IMR-90 (cell line): ENCODE data around the gene RAPGEF2. TPM values are rescaled to one million over a fixed set of nuclear protein-coding genes. Genes with fewer than 3 reads are reported as not detected.

Source experiments
- ATAC-seq: fragments of 200-7000 bp; cut with Tn5 transposase; 2 replicates; pipeline ENCODE4 v1.9.1; 2020; ENCODE audit warnings: low read depth, mild to moderate bottlenecking, moderate library complexity
- BruUV-seq: library from RNA; stranded (reverse); fragments of 400-500 nt; replicated peaks from 2 replicates; lab custom pipeline; 2021; lab: Mats Ljungman, UMichigan
- CTCF ChIA-PET: fragments of 300-600 bp; formaldehyde crosslinking; extraction: SDS; loops from one replicate; lab custom pipeline; 2021; ENCODE audit warnings: antibody characterized with exemption; lab: Yijun Ruan, JAX
- POLR2A ChIA-PET: fragments of 300-600 bp; sonication (Branson Sonifier 250); formaldehyde crosslinking; loops from one replicate; lab custom pipeline; 2022; ENCODE audit warnings: antibody characterized with exemption; ENCODE audit not compliant: unreplicated experiment; lab: Charles Lee
- DNase-seq: peaks from one replicate; pipeline ENCODE4 v3.0.0; 2013
- H2AFZ ChIP-seq: replicated peaks from 2 replicates; pipeline ENCODE3; 2013; ENCODE audit warnings: low read length, mild to moderate bottlenecking; ENCODE audit not compliant: poor library complexity
- H2AK5ac ChIP-seq: 2 replicates; pipeline ENCODE4 v1.6.1; 2013; ENCODE audit warnings: low read depth, low read length, inconsistent platforms
- H2AK9ac ChIP-seq: replicated peaks from 2 replicates; pipeline ENCODE3; 2013; ENCODE audit warnings: mild to moderate bottlenecking, low read depth, low read length, moderate library complexity; ENCODE audit not compliant: poor library complexity
- H2BK120ac ChIP-seq: 2 replicates; pipeline ENCODE4 v1.6.1; 2013; ENCODE audit warnings: low read depth, low read length, inconsistent platforms
- H2BK15ac ChIP-seq: 3 replicates; pipeline ENCODE4 v1.6.1; 2013; ENCODE audit warnings: low read depth, low read length, inconsistent platforms
- H2BK20ac ChIP-seq: 2 replicates; pipeline ENCODE4 v1.6.1; 2013; ENCODE audit warnings: low read depth, mild to moderate bottlenecking, inconsistent platforms, low read length, moderate library complexity
- H2BK5ac ChIP-seq: 2 replicates; pipeline ENCODE4 v1.6.1; 2013; ENCODE audit warnings: mild to moderate bottlenecking, low read depth, low read length, inconsistent platforms; ENCODE audit not compliant: poor library complexity, severe bottlenecking
- H3K14ac ChIP-seq: replicated peaks from 2 replicates; pipeline ENCODE4 v1.6.1; 2013; ENCODE audit warnings: low read depth, low read length, inconsistent platforms
- H3K18ac ChIP-seq: 2 replicates; pipeline ENCODE4 v1.6.1; 2013; ENCODE audit warnings: low read depth, low read length, control low read depth
- H3K23ac ChIP-seq: 2 replicates; pipeline ENCODE4 v1.6.1; 2013; ENCODE audit warnings: low read depth, low read length, inconsistent platforms
- H3K27ac ChIP-seq: 2 replicates; pipeline ENCODE4 v1.5.1; 2013; ENCODE audit warnings: mild to moderate bottlenecking, control low read depth, low read length; ENCODE audit not compliant: insufficient read depth
- H3K27me3 ChIP-seq: 2 replicates; pipeline ENCODE4 v1.6.1; 2013; ENCODE audit warnings: low read length; ENCODE audit not compliant: control insufficient read depth, insufficient read depth
- H3K36me3 ChIP-seq: 2 replicates; pipeline ENCODE4 v1.6.1; 2013; ENCODE audit warnings: low read length, mixed read lengths; ENCODE audit not compliant: control insufficient read depth, insufficient read depth
- H3K4ac ChIP-seq: 2 replicates; pipeline ENCODE4 v1.6.1; 2013; ENCODE audit warnings: low read depth, low read length, inconsistent platforms
- H3K4me1 ChIP-seq: 2 replicates; pipeline ENCODE4 v1.6.1; 2013; ENCODE audit warnings: low read length, mixed read lengths; ENCODE audit not compliant: control insufficient read depth, insufficient read depth
- H3K4me2 ChIP-seq: 2 replicates; pipeline ENCODE4 v1.6.1; 2013; ENCODE audit warnings: low read depth, mild to moderate bottlenecking, control low read depth, low read length, moderate library complexity
- H3K4me3 ChIP-seq: 2 replicates; pipeline ENCODE4 v1.5.1; 2013; ENCODE audit warnings: low read depth, mild to moderate bottlenecking, control low read depth, low read length, moderate library complexity; ENCODE audit not compliant: insufficient read depth
- H3K56ac ChIP-seq: 2 replicates; pipeline ENCODE4 v1.6.1; 2013; ENCODE audit warnings: low read length, inconsistent platforms; ENCODE audit not compliant: insufficient read depth; ENCODE audit errors: extremely low read depth
- H3K79me1 ChIP-seq, 2 experiments: 2 replicates each; pipeline ENCODE4 v1.6.1; 2013; ENCODE audit warnings: low read length in 2 of 2, inconsistent platforms in 1 of 2, low read depth in 1 of 2
- H3K9ac ChIP-seq: 2 replicates; pipeline ENCODE4 v1.6.1; 2013; ENCODE audit warnings: low read depth, low read length, control low read depth
- H3K9me1 ChIP-seq: 2 replicates; pipeline ENCODE4 v1.6.1; 2013; ENCODE audit warnings: low read length, inconsistent platforms; ENCODE audit not compliant: insufficient read depth
- H3K9me3 ChIP-seq: 2 replicates; pipeline ENCODE4 v1.6.1; 2013; ENCODE audit warnings: low read length; ENCODE audit not compliant: control insufficient read depth, insufficient read depth
- H4K20me1 ChIP-seq: 2 replicates; pipeline ENCODE4 v1.6.1; 2013; ENCODE audit warnings: low read length, inconsistent platforms; ENCODE audit not compliant: insufficient read depth
- H4K5ac ChIP-seq: 2 replicates; pipeline ENCODE4 v1.6.1; 2013; ENCODE audit warnings: mild to moderate bottlenecking, low read depth, low read length, control low read depth
- H4K8ac ChIP-seq, 2 experiments: 2 replicates each; pipeline ENCODE4 v1.6.1; 2013; ENCODE audit warnings: low read depth in 2 of 2, low read length in 2 of 2, control low read depth in 1 of 2, inconsistent platforms in 1 of 2
- H4K91ac ChIP-seq: 2 replicates; pipeline ENCODE4 v1.6.1; 2013; ENCODE audit warnings: low read depth, low read length, inconsistent platforms; ENCODE audit not compliant: insufficient read depth
- BHLHE40 ChIP-seq: fragments of 150-350 bp; IDR thresholded peaks from 2 replicates; pipeline ENCODE4 v1.6.1; 2016; ENCODE audit warnings: mild to moderate bottlenecking, low read depth, low read length
- CEBPB ChIP-seq: IDR thresholded peaks from 2 replicates; pipeline ENCODE4 v1.6.1; 2012; ENCODE audit warnings: low read depth, low read length, improper control_type of control experiment
- CHD1 ChIP-seq: IDR thresholded peaks from 2 replicates; pipeline ENCODE4 v1.6.1; 2012; ENCODE audit warnings: low read depth, low read length, improper control_type of control experiment
- FOS ChIP-seq: fragments of 150-350 bp; IDR thresholded peaks from 2 replicates; pipeline ENCODE4 v1.6.1; 2016; ENCODE audit warnings: low read depth, low read length
- MAFK ChIP-seq: IDR thresholded peaks from 2 replicates; pipeline ENCODE4 v1.6.1; 2012; ENCODE audit warnings: low read depth, low read length, improper control_type of control experiment
- MAZ ChIP-seq: IDR thresholded peaks from 2 replicates; pipeline ENCODE4 v1.6.1; 2012; ENCODE audit warnings: low read depth, mild to moderate bottlenecking, low read length, improper control_type of control experiment, moderate library complexity, borderline replicate concordance
- MXI1 ChIP-seq: IDR thresholded peaks from 2 replicates; pipeline ENCODE4 v1.6.1; 2012; ENCODE audit warnings: low read depth, mild to moderate bottlenecking, low read length, moderate library complexity, borderline replicate concordance
- NFE2L2 ChIP-seq: fragments of 150-350 bp; IDR thresholded peaks from 2 replicates; pipeline ENCODE4 v1.6.1; 2016; ENCODE audit warnings: low read depth, mild to moderate bottlenecking, low read length
- POLR2A ChIP-seq: IDR thresholded peaks from 2 replicates; pipeline ENCODE4 v1.6.1; 2012; ENCODE audit warnings: mild to moderate bottlenecking, low read depth, low read length
- RAD21 ChIP-seq: IDR thresholded peaks from 2 replicates; pipeline ENCODE4 v1.6.1; 2012; ENCODE audit warnings: low read length, improper control_type of control experiment
- RCOR1 ChIP-seq: IDR thresholded peaks from 2 replicates; pipeline ENCODE4 v1.6.1; 2012; ENCODE audit warnings: mild to moderate bottlenecking, low read length, improper control_type of control experiment; ENCODE audit not compliant: insufficient replicate concordance
- RFX5 ChIP-seq: IDR thresholded peaks from 2 replicates; pipeline ENCODE4 v1.8.0; 2012; ENCODE audit warnings: low read depth, mild to moderate bottlenecking, low read length, moderate library complexity
- SMC3 ChIP-seq: fragments of 150-350 bp; IDR thresholded peaks from 2 replicates; pipeline ENCODE4 v1.6.1; 2016; ENCODE audit warnings: low read depth, mild to moderate bottlenecking, antibody characterized with exemption, low read length, moderate library complexity
- WGBS, 2 experiments: methylation state at CpG; one replicate each; pipeline versions ENCODE4 v1.1.5 to v1.1.7; 2013; ENCODE audit warnings: missing lambda C conversion rate in 2 of 2; ENCODE audit not compliant: insufficient read length in 1 of 2; ENCODE audit errors: extremely low coverage in 2 of 2; 5-methylcytosine and 5-hydroxymethylcytosine counted together
- dilution Hi-C: fragments of 300-500 bp; cut with HindIII; formaldehyde crosslinking; loops from one replicate; pipeline ENCODE4 v1.14.3; 2018; ENCODE audit warnings: low sequenced_read_pairs; ENCODE audit not compliant: unreplicated experiment
- in situ Hi-C: fragments of 300-500 bp; cut with MboI; formaldehyde crosslinking; loops from 3 replicates; pipeline ENCODE4 v1.14.3; 2019; ENCODE audit warnings: low sequenced_read_pairs, inconsistent platforms, mixed read lengths
- intact Hi-C: fragments of 100-400 bp; cut with micrococcal nuclease; formaldehyde crosslinking; loops from 2 replicates; pipeline ENCODE4 v1.10.0; 2022
- polyA plus RNA-seq, 3 experiments: library from polyadenylated mRNA; depleted of rRNA; stranded (reverse); fragments of >200 nt; gene quantifications; 2 replicates each; pipeline ENCODE4 v1.2.3, GENCODE V29; 2012; ENCODE audit warnings: low replicate concordance in 1 of 3
- total RNA-seq: library from RNA; depleted of rRNA; stranded (reverse); fragments of >200 nt; gene quantifications from 2 replicates; pipeline ENCODE4 v1.2.3, GENCODE V29; 2012
- TF ChIP-seq, protein P1 (sequence below): fragments of 150-350 bp; IDR thresholded peaks from 2 replicates; pipeline ENCODE4 v1.6.1; 2016; ENCODE audit warnings: low read depth, mild to moderate bottlenecking, low read length, moderate library complexity, borderline replicate concordance
- TF ChIP-seq, protein P2 (sequence below): conservative IDR thresholded peaks from 2 replicates; pipeline ENCODE4 v1.5.1; 2012; ENCODE audit warnings: mild to moderate bottlenecking, low read depth, low read length, improper control_type of control experiment
- TF ChIP-seq, protein P3 (sequence below): fragments of 150-350 bp; IDR thresholded peaks from 2 replicates; pipeline ENCODE4 v1.6.1; 2017; ENCODE audit warnings: mild to moderate bottlenecking, antibody characterized with exemption, low read length, low read depth

The RAPGEF2 gene
- total and polyA plus RNA-seq, 2 of the 4 experiments (the other 2 are of a cell fraction): 27.6 to 109 TPM

DNA sequence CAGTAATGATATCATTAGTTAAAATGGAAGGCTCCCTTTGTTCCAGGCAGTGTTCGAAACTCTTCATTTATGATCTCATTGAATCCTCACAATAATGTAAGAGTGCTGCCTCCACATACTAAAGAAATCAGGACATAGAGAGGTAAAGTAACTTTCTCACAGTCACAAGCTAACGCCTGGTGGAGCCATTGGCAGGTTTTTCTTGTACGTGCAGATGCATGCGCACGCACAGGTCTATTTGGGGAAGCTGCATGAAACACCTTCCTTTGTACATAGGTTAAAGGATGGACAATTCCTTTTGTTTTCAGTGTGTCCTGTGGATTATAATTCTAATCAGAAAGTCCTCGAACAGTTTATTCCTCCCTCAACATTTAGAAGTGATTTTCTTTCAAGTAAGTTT lies 176.2 kb downstream of the RAPGEF2 start:
- Histone ChIP-seq H3K9me3 (no peaks in the 10 kb centered on the region), H3K56ac (no peak overlapping the region), H2BK15ac (no peak overlapping the region), H2BK20ac (no peak overlapping the region), H2BK120ac (no peak overlapping the region), H2AK9ac (no peak overlapping the region), H3K36me3 (no peaks in the 10 kb centered on the region; the same call in 1 of the 2 replicates), H2AFZ (no peak overlapping the region), H3K27me3 (no peaks in the 10 kb centered on the region), H4K8ac (no peak overlapping the region), H3K23ac (no peak overlapping the region), H4K91ac (no peak overlapping the region), H3K9me1 (no peaks in the 10 kb centered on the region), H3K14ac (no peak overlapping the region), H3K27ac (no peak overlapping the region), H3K4me1 (peaks cover 2% of the 10 kb centered on the region; the same call in 1 of the 2 replicates), H3K4me2 (no peak overlapping the region), H2BK5ac (no peak overlapping the region), H3K79me1 (peaks cover 11 to 44% of the 10 kb centered on the region in 2 experiments; a peak in 3 of 4 replicates), H3K18ac (no peak overlapping the region), H4K20me1 (no peaks in the 10 kb centered on the region), H2AK5ac (no peak overlapping the region), H3K4ac (no peak overlapping the region), H3K9ac (no peak overlapping the region), H3K4me3 (no peak overlapping the region), H4K5ac (no peak overlapping the region)
- ATAC-seq (no peak), DNase-seq (no peak)
- intact Hi-C loops (no loop called here), in situ Hi-C loops (no loop called here), dilution Hi-C loops (no loop called here)
- CTCF ChIA-PET: no interaction called here
- POLR2A ChIA-PET: no interaction called here
- WGBS, 2 experiments: 100% methylated on average over 1 of the region's 6 CpGs; no CpG with 5 or more reads in 1 of the 2 experiments
- no TSS peak for BruUV-seq
- TF ChIP-seq, protein P1, sequence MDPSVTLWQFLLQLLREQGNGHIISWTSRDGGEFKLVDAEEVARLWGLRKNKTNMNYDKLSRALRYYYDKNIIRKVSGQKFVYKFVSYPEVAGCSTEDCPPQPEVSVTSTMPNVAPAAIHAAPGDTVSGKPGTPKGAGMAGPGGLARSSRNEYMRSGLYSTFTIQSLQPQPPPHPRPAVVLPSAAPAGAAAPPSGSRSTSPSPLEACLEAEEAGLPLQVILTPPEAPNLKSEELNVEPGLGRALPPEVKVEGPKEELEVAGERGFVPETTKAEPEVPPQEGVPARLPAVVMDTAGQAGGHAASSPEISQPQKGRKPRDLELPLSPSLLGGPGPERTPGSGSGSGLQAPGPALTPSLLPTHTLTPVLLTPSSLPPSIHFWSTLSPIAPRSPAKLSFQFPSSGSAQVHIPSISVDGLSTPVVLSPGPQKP: no peak
- TF ChIP-seq BHLHE40: no peak
- no peak for TF ChIP-seq MXI1
- TF ChIP-seq, protein P2, sequence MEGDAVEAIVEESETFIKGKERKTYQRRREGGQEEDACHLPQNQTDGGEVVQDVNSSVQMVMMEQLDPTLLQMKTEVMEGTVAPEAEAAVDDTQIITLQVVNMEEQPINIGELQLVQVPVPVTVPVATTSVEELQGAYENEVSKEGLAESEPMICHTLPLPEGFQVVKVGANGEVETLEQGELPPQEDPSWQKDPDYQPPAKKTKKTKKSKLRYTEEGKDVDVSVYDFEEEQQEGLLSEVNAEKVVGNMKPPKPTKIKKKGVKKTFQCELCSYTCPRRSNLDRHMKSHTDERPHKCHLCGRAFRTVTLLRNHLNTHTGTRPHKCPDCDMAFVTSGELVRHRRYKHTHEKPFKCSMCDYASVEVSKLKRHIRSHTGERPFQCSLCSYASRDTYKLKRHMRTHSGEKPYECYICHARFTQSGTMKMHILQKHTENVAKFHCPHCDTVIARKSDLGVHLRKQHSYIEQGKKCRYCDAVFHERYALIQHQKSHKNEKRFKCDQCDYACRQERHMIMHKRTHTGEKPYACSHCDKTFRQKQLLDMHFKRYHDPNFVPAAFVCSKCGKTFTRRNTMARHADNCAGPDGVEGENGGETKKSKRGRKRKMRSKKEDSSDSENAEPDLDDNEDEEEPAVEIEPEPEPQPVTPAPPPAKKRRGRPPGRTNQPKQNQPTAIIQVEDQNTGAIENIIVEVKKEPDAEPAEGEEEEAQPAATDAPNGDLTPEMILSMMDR: no peak
- TF ChIP-seq MAZ: no peak
- no peak for TF ChIP-seq SMC3
- TF ChIP-seq, protein P3, sequence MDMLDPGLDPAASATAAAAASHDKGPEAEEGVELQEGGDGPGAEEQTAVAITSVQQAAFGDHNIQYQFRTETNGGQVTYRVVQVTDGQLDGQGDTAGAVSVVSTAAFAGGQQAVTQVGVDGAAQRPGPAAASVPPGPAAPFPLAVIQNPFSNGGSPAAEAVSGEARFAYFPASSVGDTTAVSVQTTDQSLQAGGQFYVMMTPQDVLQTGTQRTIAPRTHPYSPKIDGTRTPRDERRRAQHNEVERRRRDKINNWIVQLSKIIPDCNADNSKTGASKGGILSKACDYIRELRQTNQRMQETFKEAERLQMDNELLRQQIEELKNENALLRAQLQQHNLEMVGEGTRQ: no peak
- TF ChIP-seq NFE2L2: no peak
- TF ChIP-seq CHD1: no peak
- TF ChIP-seq POLR2A: no peak
- TF ChIP-seq CEBPB: no peak
- TF ChIP-seq MAFK: no peak
- no peak for TF ChIP-seq RAD21
- no peak for TF ChIP-seq RCOR1
- no peak for TF ChIP-seq FOS
- no peak for TF ChIP-seq RFX5
